ENCODE results near the gene RAB3GAP2.
"Not testable (repeated sequence)": the region's sequence is repeated elsewhere in the genome, so short reads cannot be mapped to it uniquely, and the experiment has no call there.

The RAB3GAP2 gene

GRCh38 chr1:220281159-220281574 lies 8.9 kb upstream of the RAB3GAP2 start:
- no peak for DNase-seq (ENCODE audit: low read depth)

GRCh38 chr1:220280249-220280648 lies 8.0 kb upstream of the RAB3GAP2 start:
- no peak for DNase-seq (ENCODE audit: low read depth)

GRCh38 chr1:220278991-220279390 lies 6.7 kb upstream of the RAB3GAP2 start:
- no peak for DNase-seq (ENCODE audit: low read depth)

GRCh38 chr1:220275430-220275829 lies 3.2 kb upstream of the RAB3GAP2 start:
- DNase-seq (ENCODE audit: low read depth), result no peak

- DNase-seq (ENCODE audit: low read depth), result no peak
Observed at GRCh38 chr1:220274251-220274855, 2.1 kb upstream of the RAB3GAP2 start.

- DNase-seq (ENCODE audit: low read depth), result no peak
Observed at GRCh38 chr1:220272841-220273090, 513 bp upstream of the RAB3GAP2 start.

GRCh38 chr1:220271706-220272046 lies 577 bp downstream of the RAB3GAP2 start:
- no peak for DNase-seq (ENCODE audit: low read depth)

GRCh38 chr1:220269036-220269435 lies 3.2 kb downstream of the RAB3GAP2 start:
- DNase-seq (ENCODE audit: low read depth), result no peak

GRCh38 chr1:220267630-220268029 lies 4.6 kb downstream of the RAB3GAP2 start:
- DNase-seq (ENCODE audit: low read depth), result no peak

GRCh38 chr1:220260228-220260627 lies 12.0 kb downstream of the RAB3GAP2 start:
- DNase-seq (ENCODE audit: low read depth), result not testable (repeated sequence)

GRCh38 chr1:220259756-220260155 lies 12.5 kb downstream of the RAB3GAP2 start:
- not testable (repeated sequence) for DNase-seq (ENCODE audit: low read depth)

- not testable (repeated sequence) for DNase-seq (ENCODE audit: low read depth)
Observed at GRCh38 chr1:220256194-220256593, 16.1 kb downstream of the RAB3GAP2 start.

GRCh38 chr1:220255204-220255603 lies 17.0 kb downstream of the RAB3GAP2 start:
- no peak for DNase-seq (ENCODE audit: low read depth)

GRCh38 chr1:220253290-220253689 lies 19.0 kb downstream of the RAB3GAP2 start:
- not testable (repeated sequence) for DNase-seq (ENCODE audit: low read depth)

GRCh38 chr1:220251272-220251671 lies 21.0 kb downstream of the RAB3GAP2 start:
- DNase-seq (ENCODE audit: low read depth), result no peak

- DNase-seq (ENCODE audit: low read depth), result no peak
Observed at GRCh38 chr1:220250681-220251080, 21.6 kb downstream of the RAB3GAP2 start.

GRCh38 chr1:220249522-220249921 lies 22.7 kb downstream of the RAB3GAP2 start:
- no peak for DNase-seq (ENCODE audit: low read depth)

GRCh38 chr1:220248715-220249265 lies 23.5 kb downstream of the RAB3GAP2 start:
- not testable (repeated sequence) for DNase-seq (ENCODE audit: low read depth)

- DNase-seq (ENCODE audit: low read depth), result not testable (repeated sequence)
Observed at GRCh38 chr1:220245900-220246299, 26.4 kb downstream of the RAB3GAP2 start.

- DNase-seq (ENCODE audit: low read depth), result no peak
Observed at GRCh38 chr1:220243947-220244346, 28.3 kb downstream of the RAB3GAP2 start.

- no peak for DNase-seq (ENCODE audit: low read depth)
Observed at GRCh38 chr1:220241072-220241663, 31.1 kb downstream of the RAB3GAP2 start.

GRCh38 chr1:220239966-220240365 lies 32.3 kb downstream of the RAB3GAP2 start:
- no peak for DNase-seq (ENCODE audit: low read depth)

- DNase-seq (ENCODE audit: low read depth), result no peak
Observed at GRCh38 chr1:220239213-220239612, 33.0 kb downstream of the RAB3GAP2 start.

- DNase-seq (ENCODE audit: low read depth), result not testable (repeated sequence)
Observed at GRCh38 chr1:220236278-220236677, 36.0 kb downstream of the RAB3GAP2 start.
